Choroid plexus epithelial cell (primary cell): ENCODE data around the gene GNG2.

Experiments
- DNase-seq: peaks from one replicate; pipeline ENCODE4 v3.0.0-alpha.2; 2010; ENCODE audit warnings: low read depth
- H3K4me3 ChIP-seq: 2 replicates; pipeline ENCODE4 v1.5.1; 2011; ENCODE audit warnings: low read depth, mild to moderate bottlenecking, control low read depth, low read length, moderate library complexity
- CTCF ChIP-seq: conservative IDR thresholded peaks from 2 replicates; pipeline ENCODE4 v1.5.1; 2011; ENCODE audit warnings: low read depth, mild to moderate bottlenecking, control low read depth, inconsistent platforms, low read length, moderate library complexity

The GNG2 gene

DNA sequence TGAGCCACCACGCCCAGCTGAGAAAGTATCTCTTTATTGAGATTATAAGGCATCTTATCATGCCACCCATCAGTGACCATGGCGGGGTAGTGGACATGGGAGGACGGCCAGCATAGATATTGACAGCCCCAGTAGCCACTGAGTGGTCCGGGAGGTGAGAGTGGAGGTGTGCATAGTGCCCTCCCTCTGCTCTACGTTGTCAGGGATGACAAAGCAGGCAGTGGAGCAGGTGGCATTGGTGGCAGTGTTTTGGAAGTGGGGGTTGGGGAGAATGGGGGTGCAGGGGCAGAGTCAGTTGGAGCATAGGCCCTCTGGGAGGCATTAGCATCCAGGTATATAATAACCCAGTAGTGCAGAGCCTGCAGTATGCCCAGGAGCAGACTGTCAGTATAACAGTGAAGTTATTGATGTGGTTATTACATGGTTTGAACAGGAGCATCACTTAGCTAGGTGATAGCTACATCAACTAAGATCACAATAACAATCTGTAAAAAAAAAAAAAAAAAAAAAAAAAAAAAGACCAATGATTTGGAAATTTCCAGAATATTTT, 41.1 kb downstream of the GNG2 start:
- no peak overlapping the region for H3K4me3 ChIP-seq
- no peak for TF ChIP-seq CTCF
- no peak for DNase-seq

DNA sequence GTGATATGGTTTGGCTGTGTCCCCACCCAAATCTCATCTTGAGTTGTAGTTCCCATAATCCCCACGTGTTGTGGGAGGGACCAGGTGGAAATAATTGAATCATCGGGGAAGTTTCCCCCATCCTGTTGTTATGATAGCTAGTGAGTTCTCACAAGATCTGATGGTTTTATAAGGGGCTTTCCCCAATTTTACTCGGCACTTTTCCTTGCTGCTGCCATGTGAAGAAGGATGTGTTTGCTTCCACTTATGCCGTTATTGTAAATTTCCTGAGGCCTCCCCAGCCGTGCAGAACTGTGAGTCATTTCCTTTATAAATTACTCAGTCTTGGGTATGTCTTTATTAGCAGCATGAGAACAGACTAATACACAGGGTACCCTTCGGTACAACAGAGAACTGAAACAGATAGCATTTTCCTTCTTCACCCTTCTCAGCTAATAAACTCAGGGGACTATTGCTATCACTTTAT, 45.3 kb downstream of the GNG2 start:
- peak overlapping the region; percentile 20 for H3K4me3 ChIP-seq
- DNase-seq = peak; percentile 88

- DNase-seq = peak; percentile 26
- no peak for TF ChIP-seq CTCF
- H3K4me3 ChIP-seq = no peak overlapping the region
These were observed 47.7 kb downstream of the GNG2 start for GRCh38 chr14:51908086-51908485.

- no peak overlapping the region for H3K4me3 ChIP-seq
- TF ChIP-seq CTCF = no peak
- no peak for DNase-seq
These were observed 51.8 kb downstream of the GNG2 start for GRCh38 chr14:51912112-51912786.

GRCh38 chr14:51914310-51914709, 53.9 kb downstream of the GNG2 start:
- no peak for TF ChIP-seq CTCF
- no peak for DNase-seq
- no peak overlapping the region for H3K4me3 ChIP-seq

DNA sequence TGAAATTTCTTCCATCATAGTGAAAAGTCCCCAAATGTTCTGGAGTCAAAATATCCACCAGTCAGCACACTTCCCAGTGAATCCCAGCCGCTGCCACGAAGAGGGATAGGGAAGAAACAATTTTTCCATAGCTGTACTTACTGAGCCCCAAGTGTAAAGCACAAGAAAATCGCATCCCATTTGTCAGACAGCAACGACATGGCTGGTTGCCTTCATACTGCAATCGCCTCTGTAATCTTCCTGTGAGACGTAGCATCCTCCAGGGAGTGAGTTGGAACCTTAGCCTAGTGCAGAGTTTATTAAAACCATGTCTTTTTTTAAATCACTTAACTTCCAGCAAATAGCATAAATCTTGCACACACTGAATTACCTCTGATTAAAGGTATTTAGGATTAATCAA, 56.8 kb downstream of the GNG2 start:
- no peak for TF ChIP-seq CTCF
- no peak for DNase-seq
- no peak overlapping the region for H3K4me3 ChIP-seq

GRCh38 chr14:51921026-51921425, 60.6 kb downstream of the GNG2 start:
- no peak overlapping the region for H3K4me3 ChIP-seq
- DNase-seq = no peak
- TF ChIP-seq CTCF = no peak
